Caco-2 (cell line): ENCODE measurements around the gene CSNK1A1. TPM values are rescaled to one million over a fixed set of nuclear protein-coding genes. Genes with fewer than 3 reads are reported as not detected.
"Not testable (repeated sequence)": the region's sequence is repeated elsewhere in the genome, so short reads cannot be mapped to it uniquely, and the experiment has no call there.

Source experiments
- BruUV-seq: library from RNA; stranded (reverse); fragments of 400-500 nt; replicated peaks from 2 replicates; lab custom pipeline; 2021; lab: Mats Ljungman, UMichigan
- CTCF ChIA-PET: fragments of 300-600 bp; sonication (Branson Sonifier 250); formaldehyde crosslinking; loops from one replicate; lab custom pipeline; 2022; ENCODE audit warnings: antibody characterized with exemption; lab: Charles Lee
- POLR2A ChIA-PET: fragments of 300-600 bp; sonication (Branson Sonifier 250); formaldehyde crosslinking; loops from one replicate; lab custom pipeline; 2022; ENCODE audit warnings: antibody characterized with exemption; lab: Charles Lee
- DNase-seq, 2 experiments: peaks; one replicate each; pipeline versions ENCODE4 v3.0.0 to v3.0.0-alpha.2; 2020 to 2022
- H3K27me3 ChIP-seq: replicated peaks from 2 replicates; pipeline ENCODE4 v1.6.0; 2011; ENCODE audit warnings: low read length; ENCODE audit not compliant: control insufficient read depth, insufficient read depth
- H3K36me3 ChIP-seq: 2 replicates; pipeline ENCODE4 v1.5.1; 2011; ENCODE audit warnings: low read length; ENCODE audit not compliant: control insufficient read depth, insufficient read depth
- H3K4me1 ChIP-seq: fragments of 250-450 bp; sonication (Bioruptor Pico); 2 replicates; pipeline ENCODE4 v1.5.1; 2020; ENCODE audit warnings: mild to moderate bottlenecking
- H3K4me3 ChIP-seq: 2 replicates; pipeline ENCODE4 v1.5.1; 2011; ENCODE audit warnings: low read depth, mild to moderate bottlenecking, control low read depth, low read length
- H3K9me3 ChIP-seq: fragments of 250-450 bp; sonication (Bioruptor Pico); 2 replicates; pipeline ENCODE4 v1.5.1; 2020; ENCODE audit warnings: mild to moderate bottlenecking, moderate library complexity
- H3K27ac Mint-ChIP-seq: one replicate; pipeline ENCODE4 v1.8.0; 2022; ENCODE audit warnings: mixed read lengths; ENCODE audit not compliant: unreplicated experiment
- H3K27me3 Mint-ChIP-seq: one replicate; pipeline ENCODE4 v1.8.0; 2022; ENCODE audit warnings: mixed read lengths; ENCODE audit not compliant: insufficient read depth, unreplicated experiment
- H3K36me3 Mint-ChIP-seq: one replicate; pipeline ENCODE4 v1.8.0; 2022; ENCODE audit warnings: mild to moderate bottlenecking, mixed read lengths; ENCODE audit not compliant: insufficient read depth, unreplicated experiment
- H3K4me1 Mint-ChIP-seq: one replicate; pipeline ENCODE4 v1.8.0; 2022; ENCODE audit warnings: low read depth, mixed read lengths; ENCODE audit not compliant: unreplicated experiment
- H3K4me3 Mint-ChIP-seq: one replicate; pipeline ENCODE4 v1.8.0; 2022; ENCODE audit warnings: mild to moderate bottlenecking, moderate library complexity, mixed read lengths; ENCODE audit not compliant: unreplicated experiment
- H3K9me3 Mint-ChIP-seq: one replicate; pipeline ENCODE4 v1.8.0; 2022; ENCODE audit warnings: mixed read lengths; ENCODE audit not compliant: unreplicated experiment
- CTCF ChIP-seq, 2 experiments: fragments of 200-600 bp in 1 of 2; IDR thresholded peaks; 1 replicate in 1 of 2; 2 replicates in 1 of 2; pipeline versions ENCODE4 v1.5.1 to v1.8.0; 2011 to 2022; ENCODE audit warnings: antibody characterized with exemption in 1 of 2, control low read depth in 1 of 2, inconsistent platforms in 1 of 2, low read depth in 1 of 2, low read length in 1 of 2, mild to moderate bottlenecking in 1 of 2, moderate library complexity in 1 of 2; ENCODE audit not compliant: insufficient read depth in 1 of 2, severe bottlenecking in 1 of 2, unreplicated experiment in 1 of 2
- intact Hi-C: fragments of 100-400 bp; cut with micrococcal nuclease; formaldehyde crosslinking; loops from one replicate; pipeline ENCODE4 v1.10.0; 2022; ENCODE audit not compliant: unreplicated experiment
- total RNA-seq: library from RNA; stranded (reverse); gene quantifications from 2 replicates; pipeline ENCODE4 v1.2.3, GENCODE V29; 2022

Gene CSNK1A1
- total RNA-seq, 1 experiment from 2014 or later: 264 TPM

DNA sequence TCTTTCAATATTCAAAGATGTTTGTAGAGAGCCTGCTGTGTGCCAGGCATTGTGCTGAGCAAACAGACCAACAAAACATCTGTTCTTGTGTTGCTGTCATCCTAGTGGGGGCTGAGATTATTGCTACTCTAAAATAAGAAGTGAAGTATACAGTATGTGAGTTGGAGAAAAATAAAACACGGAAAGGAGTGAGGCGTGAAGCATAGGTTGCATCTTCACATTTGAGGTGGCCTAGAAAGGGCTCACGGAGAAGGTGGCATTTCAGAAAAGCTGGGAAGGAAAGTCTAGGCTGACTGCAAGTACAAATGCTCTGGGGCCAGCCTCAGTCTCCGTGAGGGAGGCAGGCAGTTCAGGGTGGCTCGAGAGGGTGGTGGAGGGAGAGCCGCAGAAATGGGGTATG lies 80.3 kb downstream of the CSNK1A1 start:
- H3K9me3 ChIP-seq: no peaks in the 10 kb centered on the region
- peaks cover 19% of the 10 kb centered on the region for H3K4me1 Mint-ChIP-seq
- no peaks in the 10 kb centered on the region for H3K36me3 ChIP-seq
- no peaks in the 10 kb centered on the region for H3K27me3 ChIP-seq
- H3K27ac Mint-ChIP-seq: peak overlapping the region; percentile 3
- intact Hi-C loops: no loop called here
- H3K27me3 Mint-ChIP-seq: no peaks in the 10 kb centered on the region
- no peaks in the 10 kb centered on the region for H3K36me3 Mint-ChIP-seq
- H3K4me3 Mint-ChIP-seq: no peak overlapping the region
- H3K4me1 ChIP-seq: peaks cover 20% of the 10 kb centered on the region
- no peak overlapping the region for H3K4me3 ChIP-seq
- POLR2A ChIA-PET: no interaction called here
- DNase-seq: no peak
- CTCF ChIA-PET: no interaction called here
- no peaks in the 10 kb centered on the region for H3K9me3 Mint-ChIP-seq
- no TSS peak for BruUV-seq
- TF ChIP-seq CTCF (IDR thresholded peaks at IDR 0.05; ENCODE audit: insufficient read depth in 1 of 2, low read depth in 1 of 2, low read length in 1 of 2, severe bottlenecking in 1 of 2, unreplicated experiment in 1 of 2): no peak

- Histone ChIP-seq H3K27me3 (no peaks in the 10 kb centered on the region), H3K36me3 (no peaks in the 10 kb centered on the region), H3K4me1 (peaks cover 23% of the 10 kb centered on the region), H3K4me3 (no peak overlapping the region), H3K9me3 (no peaks in the 10 kb centered on the region)
- Mint-ChIP-seq H3K27ac (no peak overlapping the region), H3K4me1 (peaks cover 6% of the 10 kb centered on the region), H3K4me3 (no peak overlapping the region), H3K27me3 (no peaks in the 10 kb centered on the region), H3K9me3 (no peaks in the 10 kb centered on the region), H3K36me3 (no peaks in the 10 kb centered on the region)
- TF ChIP-seq CTCF (IDR thresholded peaks at IDR 0.05; ENCODE audit: insufficient read depth in 1 of 2, low read depth in 1 of 2, low read length in 1 of 2, severe bottlenecking in 1 of 2, unreplicated experiment in 1 of 2): no peak
- POLR2A ChIA-PET: no interaction called here
- intact Hi-C loops: no loop called here
- no TSS peak for BruUV-seq
- no peak for DNase-seq
- CTCF ChIA-PET: interaction anchor here (1.1 kb wide), 1 partner anchor 10 kb away, joined by 3 read pairs; no protein-coding TSS in a partner anchor
Measured at GRCh38 chr5:149466457-149466972, 84.7 kb downstream of the CSNK1A1 start.

GRCh38 chr5:149464796-149465489 lies 86.3 kb downstream of the CSNK1A1 start:
- no TSS peak for BruUV-seq
- CTCF ChIA-PET: interaction anchor here (1.6 kb wide), 1 partner anchor 13 kb away, joined by 3 read pairs; no protein-coding TSS in a partner anchor
- POLR2A ChIA-PET: no interaction called here
- TF ChIP-seq CTCF (IDR thresholded peaks at IDR 0.05; ENCODE audit: insufficient read depth in 1 of 2, low read depth in 1 of 2, low read length in 1 of 2, severe bottlenecking in 1 of 2, unreplicated experiment in 1 of 2): no peak
- no peaks in the 10 kb centered on the region for H3K9me3 ChIP-seq
- no peak for DNase-seq
- no peaks in the 10 kb centered on the region for H3K27me3 Mint-ChIP-seq
- no peaks in the 10 kb centered on the region for H3K27me3 ChIP-seq
- intact Hi-C loops: no loop called here
- H3K27ac Mint-ChIP-seq: peak overlapping the region; percentile 14
- no peak overlapping the region for H3K4me3 ChIP-seq
- H3K36me3 Mint-ChIP-seq: no peaks in the 10 kb centered on the region
- H3K4me1 ChIP-seq: peaks cover 17% of the 10 kb centered on the region
- no peaks in the 10 kb centered on the region for H3K9me3 Mint-ChIP-seq
- no peaks in the 10 kb centered on the region for H3K4me1 Mint-ChIP-seq
- no peaks in the 10 kb centered on the region for H3K36me3 ChIP-seq
- H3K4me3 Mint-ChIP-seq: no peak overlapping the region

DNA sequence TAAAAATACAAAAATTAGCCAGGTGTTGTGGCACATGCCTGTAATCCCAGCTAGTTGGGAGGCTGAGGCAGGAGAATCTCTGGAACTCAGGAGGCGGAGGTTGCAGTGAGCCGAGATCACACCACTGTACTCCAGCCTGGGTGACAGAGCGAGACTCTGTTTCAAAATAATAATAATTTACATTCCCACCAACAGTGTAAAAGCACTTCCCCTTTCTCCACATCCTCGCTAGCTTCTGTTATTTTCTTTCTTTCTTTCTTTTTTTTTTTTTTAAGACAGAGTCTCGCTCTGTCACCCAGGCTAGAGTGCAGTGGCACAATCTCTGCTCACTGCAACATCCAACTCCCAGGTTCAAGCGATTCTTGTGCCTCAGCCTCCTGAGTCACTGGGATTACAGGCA lies 89.3 kb downstream of the CSNK1A1 start:
- H3K27ac Mint-ChIP-seq, H3K4me3 ChIP-seq, H3K9me3 ChIP-seq, H3K36me3 ChIP-seq, H3K4me1 Mint-ChIP-seq, H3K4me3 Mint-ChIP-seq, BruUV-seq, H3K9me3 Mint-ChIP-seq, H3K27me3 Mint-ChIP-seq, DNase-seq, H3K36me3 Mint-ChIP-seq, H3K27me3 ChIP-seq, intact Hi-C loops, POLR2A ChIA-PET: not testable (repeated sequence)
- CTCF ChIA-PET: interaction anchor here (0.7 kb wide), 1 partner anchor 157 kb away, joined by 4 read pairs; no protein-coding TSS in a partner anchor
- H3K4me1 ChIP-seq: peaks cover 21% of the 10 kb centered on the region
